K562 (cell line): Measurements from ENCODE around the gene MAD2L1BP. TPM values are rescaled to one million over a fixed set of nuclear protein-coding genes. Genes with fewer than 3 reads are reported as not detected.

Experiments
- FOSL1 ChIP-seq: fragments of 200-800 bp; sonication (Bioruptor generic); conservative IDR thresholded peaks from 2 replicates; pipeline ENCODE4 v1.6.1; 2016; ENCODE audit warnings: missing genetic modification characterization, missing compliant biosample characterization
- HDAC8 ChIP-seq: fragments of 450-650 bp; IDR thresholded peaks from 2 replicates; pipeline ENCODE4 v1.6.1; 2016; ENCODE audit warnings: mild to moderate bottlenecking, missing genetic modification characterization, moderate library complexity, missing compliant biosample characterization
- HNRNPUL1 ChIP-seq: fragments of 200-400 bp; formaldehyde crosslinking; IDR thresholded peaks from 2 replicates; pipeline ENCODE4 v1.6.1; 2017; ENCODE audit warnings: low read length
- HOXB6 ChIP-seq: fragments of 250-450 bp; sonication (Bioruptor Pico); IDR thresholded peaks from 2 replicates; pipeline ENCODE4 v1.5.1; 2022; ENCODE audit warnings: mild to moderate bottlenecking, borderline replicate concordance
- LARP7 ChIP-seq: fragments of 450-650 bp; IDR thresholded peaks from 2 replicates; pipeline ENCODE4 v1.6.1; 2016
- MYC ChIP-seq, 2 experiments: fragments of 250-450 bp in 1 of 2; sonication (Bioruptor Pico) in 1 of 2; IDR thresholded peaks; 2 replicates each; pipeline versions ENCODE4 v1.5.1 to v1.6.1; 2012 to 2021; ENCODE audit warnings: low read depth in 2 of 2, borderline replicate concordance in 1 of 2, improper control_type of control experiment in 1 of 2, low read length in 1 of 2, mild to moderate bottlenecking in 1 of 2, moderate library complexity in 1 of 2
- POLR2A ChIP-seq: fragments of 450-650 bp; conservative IDR thresholded peaks from 2 replicates; pipeline ENCODE4 v1.6.1; 2016
- SIN3A ChIP-seq, 2 experiments: fragments of 150-350 bp in 1 of 2; IDR thresholded peaks; 2 replicates each; pipeline ENCODE4 v1.6.1; 2011 to 2016; ENCODE audit warnings: borderline replicate concordance in 2 of 2, low read depth in 2 of 2, low read length in 2 of 2, mild to moderate bottlenecking in 2 of 2, moderate library complexity in 2 of 2; ENCODE audit not compliant: control insufficient read depth in 1 of 2
- SMAD4 ChIP-seq: fragments of 250-450 bp; sonication (Bioruptor Pico); conservative IDR thresholded peaks from 2 replicates; pipeline ENCODE4 v1.8.0; 2021; ENCODE audit warnings: inconsistent platforms, mild to moderate bottlenecking, moderate library complexity
- ZNF384 ChIP-seq: IDR thresholded peaks from 2 replicates; pipeline ENCODE4 v1.6.1; 2012; ENCODE audit warnings: low read depth, low read length, improper control_type of control experiment
- ZNF507 ChIP-seq: conservative IDR thresholded peaks from 2 replicates; pipeline ENCODE4 v1.6.1; 2017; ENCODE audit warnings: missing genetic modification characterization, missing compliant biosample characterization
- ZNF609 ChIP-seq: sonication (generic); formaldehyde crosslinking; IDR thresholded peaks from 2 replicates; pipeline ENCODE4 v1.8.1; 2023; ENCODE audit warnings: missing genetic modification reagents, mild to moderate bottlenecking, borderline replicate concordance
- ZNF655 ChIP-seq: fragments of 250-450 bp; sonication (Bioruptor Pico); IDR thresholded peaks from 2 replicates; pipeline ENCODE4 v1.5.0; 2021
- polyA plus RNA-seq, 8 experiments: library from polyadenylated mRNA; depleted of rRNA in 4 of 8; stranded (reverse) in 5 of 8; unstranded in 3 of 8; fragments of >200 nt; fragmentation: Nextera tagmentation in 2 of 8; fragmentation: Illumina TruSeq in 1 of 8; extraction: Ambion mirVana in 2 of 8; extraction: Trizol in 1 of 8; gene quantifications; 2 replicates each; pipeline versions ENCODE4 v1.2.1 to v1.2.3, GENCODE V29; 2011 to 2014; ENCODE audit warnings: inconsistent platforms in 1 of 8, missing spikeins in 1 of 8
- total RNA-seq, 7 experiments: library from RNA; depleted of rRNA in 6 of 7; stranded (reverse); fragments of >200 nt in 6 of 7; fragmentation: Illumina TruSeq in 2 of 7; extraction: Trizol in 2 of 7; gene quantifications; 2 replicates each; pipeline versions ENCODE4 v1.2.1 to v1.2.3, GENCODE V29; 2011 to 2021; ENCODE audit warnings: low replicate concordance in 1 of 7
- TF ChIP-seq, protein P1 (sequence below), 2 experiments: fragments of 450-650 bp in 1 of 2; sonication (generic) in 1 of 2; formaldehyde crosslinking in 1 of 2; IDR thresholded peaks in 1 of 2; conservative IDR thresholded peaks in 1 of 2; 2 replicates each; pipeline versions ENCODE4 v1.6.1 to v1.8.1; 2016 to 2023; ENCODE audit warnings: mild to moderate bottlenecking in 2 of 2, moderate library complexity in 2 of 2, inconsistent platforms in 1 of 2, missing genetic modification reagents in 1 of 2

Gene MAD2L1BP
- total and polyA plus RNA-seq, 9 of the 15 experiments (the other 6 are each of a cell fraction or from before 2014, with no cell fraction given), result 69.7 to 321 (median 111) TPM

DNA sequence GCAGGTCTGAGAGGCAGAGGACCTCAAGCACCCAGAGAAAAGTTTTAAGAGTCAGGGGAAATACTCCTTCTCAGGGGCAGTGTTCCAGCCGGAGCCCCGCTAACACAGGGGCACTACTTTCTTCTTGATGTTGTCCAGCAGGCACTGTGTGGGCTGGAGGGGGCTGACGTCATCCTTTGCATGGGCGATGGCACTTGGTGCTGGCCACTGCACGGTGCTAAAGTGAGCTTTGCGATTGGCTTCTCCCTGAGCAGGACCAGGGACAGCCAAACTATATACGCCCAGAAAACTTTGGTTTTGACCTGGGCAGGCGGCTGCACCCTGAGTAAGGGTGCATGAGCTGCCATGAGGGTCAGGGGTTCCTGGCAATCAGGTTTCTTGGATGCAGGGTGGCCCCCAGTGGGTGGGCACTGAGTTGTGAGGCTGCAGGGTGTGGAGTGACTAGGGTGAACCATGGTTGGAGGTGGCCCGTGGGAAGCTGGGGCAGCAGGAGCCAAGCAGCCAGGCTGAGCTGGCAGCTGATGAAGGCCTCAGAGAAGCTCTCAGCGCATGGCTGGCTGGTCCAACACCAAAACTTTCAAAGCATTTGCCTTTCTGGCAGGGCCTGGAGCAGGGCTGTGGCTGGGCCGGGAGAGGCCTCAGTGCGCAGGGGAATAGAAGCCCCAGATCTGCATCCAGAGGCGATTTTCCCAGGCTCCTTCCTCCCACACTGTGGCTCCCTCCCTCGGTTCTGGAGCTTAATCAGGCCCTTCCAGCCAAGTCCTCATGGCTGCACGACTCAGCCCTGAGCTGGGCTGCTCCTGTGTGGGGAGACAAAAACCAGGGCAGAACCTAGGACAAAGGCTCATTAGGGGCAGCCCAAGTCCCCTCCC, 33.6 kb downstream of the MAD2L1BP start (continued):
- TF ChIP-seq ZNF609 (CRISPR knock-in tag), result no peak
- TF ChIP-seq FOSL1, result 0 out of 2 replicates have a peak, but pooled peaks have one; percentile 8
- TF ChIP-seq POLR2A, result peak; percentile 31
- TF ChIP-seq ZNF507 (tag), result no peak
- no peak for TF ChIP-seq SMAD4 (CRISPR knock-in tag)
- TF ChIP-seq SIN3A (IDR thresholded peaks at IDR 0.05; ENCODE audit: borderline replicate concordance in 2 of 2, control insufficient read depth in 1 of 2, low read depth in 2 of 2, low read length in 2 of 2), result no peak
- TF ChIP-seq HNRNPUL1, result no peak
- TF ChIP-seq, protein P1, sequence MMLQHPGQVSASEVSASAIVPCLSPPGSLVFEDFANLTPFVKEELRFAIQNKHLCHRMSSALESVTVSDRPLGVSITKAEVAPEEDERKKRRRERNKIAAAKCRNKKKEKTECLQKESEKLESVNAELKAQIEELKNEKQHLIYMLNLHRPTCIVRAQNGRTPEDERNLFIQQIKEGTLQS (IDR thresholded peaks at IDR 0.05), result peak; percentile 73
- TF ChIP-seq, protein P1 (CRISPR knock-in tag; conservative IDR thresholded peaks at IDR 0.05), result no peak
- TF ChIP-seq HDAC8, result no peak
- no peak for TF ChIP-seq HOXB6 (CRISPR knock-in tag)
- no peak for TF ChIP-seq MYC (IDR thresholded peaks at IDR 0.05; ENCODE audit: low read depth, low read length)
- 0 out of 2 replicates have a peak, but pooled peaks have one; percentile 44 for TF ChIP-seq MYC (CRISPR knock-in tag; IDR thresholded peaks at IDR 0.05; ENCODE audit: borderline replicate concordance, low read depth)
- no peak for TF ChIP-seq ZNF384
- no peak for TF ChIP-seq LARP7
- TF ChIP-seq ZNF655 (CRISPR knock-in tag), result no peak
